GM18861 (cell line): ENCODE measurements around the gene KRTAP10-7.
"Not testable (repeated sequence)": the region's sequence is repeated elsewhere in the genome, so short reads cannot be mapped to it uniquely, and the experiment has no call there.

Experiments used
- ATAC-seq: cut with Tn5 transposase; IDR thresholded peaks from one replicate; pipeline ENCODE4 v1.9.1; 2021; ENCODE audit not compliant: unreplicated experiment

KRTAP10-7 gene

GRCh38 chr21:44609193-44609592, 8.8 kb downstream of the KRTAP10-7 start:
- ATAC-seq: no peak

- ATAC-seq: not testable (repeated sequence)
Observed at GRCh38 chr21:44610157-44610843, 9.9 kb downstream of the KRTAP10-7 start.

GRCh38 chr21:44611551-44611950, 11.2 kb downstream of the KRTAP10-7 start:
- no peak for ATAC-seq

GRCh38 chr21:44612029-44612486, 11.7 kb downstream of the KRTAP10-7 start, which contains the start of gene KRTAP10-8:
TSS of gene KRTAP10-8 (plus strand) at chr21:44612079. CDS start at chr21:44612101, 22 bp downstream.
- ATAC-seq: no peak

- no peak for ATAC-seq
Observed at GRCh38 chr21:44612669-44613229, 12.4 kb downstream of the KRTAP10-7 start.

- no peak for ATAC-seq
Observed at GRCh38 chr21:44613386-44614155, 13.2 kb downstream of the KRTAP10-7 start.

GRCh38 chr21:44614161-44614631, 13.8 kb downstream of the KRTAP10-7 start:
- ATAC-seq: no peak

- ATAC-seq: no peak
Observed at GRCh38 chr21:44614961-44615391, 14.6 kb downstream of the KRTAP10-7 start.

GRCh38 chr21:44615466-44615865, 15.1 kb downstream of the KRTAP10-7 start:
- ATAC-seq: no peak

GRCh38 chr21:44615911-44616590, 15.7 kb downstream of the KRTAP10-7 start:
- ATAC-seq: no peak

GRCh38 chr21:44616591-44616926, 16.2 kb downstream of the KRTAP10-7 start:
- ATAC-seq: no peak

GRCh38 chr21:44617071-44617501, 16.7 kb downstream of the KRTAP10-7 start:
- no peak for ATAC-seq

- ATAC-seq: no peak
Observed at GRCh38 chr21:44618504-44618903, 18.1 kb downstream of the KRTAP10-7 start.

- no peak for ATAC-seq
Observed at GRCh38 chr21:44618909-44619308, 18.5 kb downstream of the KRTAP10-7 start.

GRCh38 chr21:44619886-44620285, 19.5 kb downstream of the KRTAP10-7 start:
- no peak for ATAC-seq

- no peak for ATAC-seq
Observed at GRCh38 chr21:44623575-44623974, 23.2 kb downstream of the KRTAP10-7 start.

- ATAC-seq: no peak
Observed at GRCh38 chr21:44625756-44626155, 25.4 kb downstream of the KRTAP10-7 start.

GRCh38 chr21:44626262-44626661, 25.9 kb downstream of the KRTAP10-7 start:
- ATAC-seq: no peak

- no peak for ATAC-seq
Observed at GRCh38 chr21:44626673-44627143, 26.3 kb downstream of the KRTAP10-7 start, which contains the start of gene KRTAP10-9. TSS of gene KRTAP10-9 (plus strand) at chr21:44627093. CDS start at chr21:44627172, 79 bp downstream.

- ATAC-seq: not testable (repeated sequence)
Observed at GRCh38 chr21:44627181-44627822, 26.9 kb downstream of the KRTAP10-7 start.
